Activated CD4-positive, alpha-beta T cell treated with anti-CD3 and anti-CD28 coated beads, Interleukin-10, Interleukin-2, amounts not matched to agents 100 ng/mL and 50 ng/mL, durations not matched to agents 16 hours and 8 hours (primary cell): ENCODE data around the gene DENND6B.
"Not testable (repeated sequence)": the region's sequence is repeated elsewhere in the genome, so short reads cannot be mapped to it uniquely, and the experiment has no call there.

Experiments
- DNase-seq: peaks from one replicate; pipeline ENCODE4 v3.0.0-alpha.2; 2020

The DENND6B gene

GRCh38 chr22:50338860-50339462 lies 12.1 kb upstream of the DENND6B start:
- DNase-seq, result no peak

DNA sequence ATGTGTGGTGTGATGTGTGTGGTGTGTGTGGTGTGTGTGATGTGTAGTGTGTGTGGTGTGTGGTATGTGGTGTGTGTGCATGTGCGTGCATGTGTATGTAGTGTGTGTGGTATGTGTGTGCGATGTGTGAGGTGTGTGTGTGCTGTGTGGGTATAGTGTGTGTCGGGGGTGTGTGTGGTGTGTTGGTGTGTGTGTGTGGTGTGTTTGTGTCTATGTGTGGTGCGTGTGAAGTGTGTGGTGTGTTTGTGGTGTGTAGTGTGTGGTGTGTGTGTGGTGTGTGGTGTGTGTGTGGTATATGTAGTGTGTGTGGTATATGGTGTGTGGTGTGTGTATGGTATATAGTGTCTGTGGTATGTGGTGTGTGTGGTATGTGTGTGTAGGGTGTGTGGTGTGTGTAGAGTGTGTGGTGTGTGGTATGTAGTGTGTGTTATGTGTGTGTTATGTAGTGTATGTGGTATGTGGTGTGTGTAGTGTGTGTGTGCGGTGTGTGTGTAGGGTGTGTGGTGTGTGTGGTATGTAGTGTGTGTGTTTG lies 11.3 kb upstream of the DENND6B start:
- no peak for DNase-seq

DNA sequence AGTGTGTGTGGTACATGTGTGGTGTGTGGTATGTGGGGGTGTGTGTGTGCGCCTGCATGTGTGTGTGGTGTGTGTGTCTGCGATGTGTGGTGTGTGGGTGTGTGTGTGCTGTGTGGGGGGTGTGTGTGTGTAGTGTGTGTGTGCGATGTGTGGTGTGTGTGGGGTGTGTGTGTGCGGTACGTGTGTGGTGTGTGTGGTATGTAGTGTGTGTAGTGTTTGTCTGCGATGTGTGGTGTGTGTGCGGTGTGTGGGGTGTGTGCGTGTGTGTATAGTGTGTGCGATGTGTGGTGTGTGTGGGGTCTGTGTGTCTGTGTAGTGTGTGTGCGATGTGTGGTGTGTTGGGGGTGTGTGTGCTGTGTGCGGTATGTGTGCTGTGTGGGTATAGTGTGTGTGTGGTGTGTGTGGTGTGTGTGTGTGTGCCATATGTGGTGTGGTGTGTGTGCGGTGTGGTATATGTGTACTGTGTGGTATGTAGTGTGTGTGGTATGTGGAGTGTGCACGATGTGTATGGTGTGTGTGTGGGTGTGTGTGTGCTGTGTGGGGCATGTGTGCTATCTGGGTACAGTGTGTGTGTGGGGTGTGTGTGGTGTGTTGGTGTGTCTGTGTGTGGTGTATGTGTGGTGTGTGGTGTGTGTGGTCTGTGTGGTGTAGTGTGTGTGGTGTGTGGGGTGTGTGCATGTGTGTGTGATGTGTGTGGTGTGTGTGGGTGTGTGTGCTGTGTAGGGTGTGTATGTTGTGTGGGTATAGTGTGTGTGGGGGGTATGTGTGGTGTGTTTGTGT lies 10.6 kb upstream of the DENND6B start:
- no peak for DNase-seq

DNA sequence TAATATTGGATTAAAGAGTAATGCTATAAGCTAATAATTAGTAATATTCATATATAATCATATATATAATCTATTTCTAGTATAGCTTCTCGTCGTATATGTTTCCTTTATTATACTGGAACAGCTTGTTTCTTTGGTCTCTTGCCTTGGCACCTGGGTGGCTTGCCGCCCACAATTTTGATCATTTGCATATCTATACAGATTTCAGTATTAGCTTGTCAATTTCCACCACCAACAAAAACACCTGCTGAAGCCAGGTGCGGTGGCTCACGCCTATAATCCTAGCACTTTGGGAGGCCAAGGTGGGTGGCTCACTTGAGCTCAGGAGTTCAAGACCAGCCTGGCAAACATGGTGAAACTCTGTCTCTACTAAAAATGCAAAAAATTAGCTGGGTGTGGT lies 7.6 kb upstream of the DENND6B start:
- DNase-seq, result not testable (repeated sequence)

GRCh38 chr22:50329236-50329635 lies 2.4 kb upstream of the DENND6B start:
- DNase-seq, result peak; percentile 18

DNA sequence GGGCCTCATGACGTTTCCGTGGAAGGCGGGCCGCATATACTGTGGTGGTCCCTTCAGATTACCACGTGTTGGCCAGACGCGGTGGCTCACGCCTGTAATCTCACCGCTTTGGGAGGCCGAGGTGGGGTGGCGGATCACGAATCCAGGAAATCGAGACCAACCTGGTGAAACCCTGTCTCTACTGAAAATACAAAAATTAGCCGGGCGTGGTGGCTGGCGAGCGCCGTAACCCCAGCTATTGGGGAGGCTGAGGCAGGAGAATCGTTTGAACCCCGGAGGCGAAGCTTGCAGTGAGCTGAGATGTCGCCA lies 853 bp upstream of the DENND6B start:
- DNase-seq, result no peak

DNA sequence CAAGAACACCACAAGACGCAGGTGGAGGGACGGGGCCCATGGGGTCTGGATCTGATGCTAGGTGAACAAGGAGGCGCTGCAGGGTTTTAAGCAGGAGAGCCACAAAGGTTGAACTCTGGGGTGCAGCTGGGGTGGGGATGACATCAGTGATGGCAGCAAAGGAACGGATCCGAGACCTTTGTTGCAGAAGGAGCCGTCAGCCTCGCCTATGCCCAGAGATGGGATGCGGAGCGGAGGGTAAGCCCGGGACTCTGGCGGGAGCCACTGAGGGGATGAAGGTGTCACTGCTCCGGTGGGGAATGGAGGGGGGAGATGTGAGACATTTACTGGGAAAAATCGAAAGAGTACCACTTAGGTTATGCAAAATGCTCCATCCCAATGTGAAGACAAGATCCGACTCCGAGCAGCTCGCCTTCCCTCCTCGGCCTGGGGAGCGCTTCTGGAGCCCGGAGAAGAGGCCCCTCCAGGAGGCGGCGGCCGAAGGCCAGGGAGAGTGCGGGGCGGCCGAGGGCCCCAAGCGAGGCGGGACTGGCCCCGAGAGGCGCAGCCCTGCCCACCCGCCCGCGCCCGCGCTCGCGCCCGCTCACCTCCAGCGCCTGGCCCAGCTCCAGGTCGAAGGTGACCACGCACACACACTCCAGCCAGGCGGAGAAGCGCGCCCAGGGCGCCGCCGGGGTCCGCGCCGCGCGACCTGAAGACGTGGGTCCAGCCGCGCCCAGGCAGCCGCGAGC lies 422 bp downstream of the DENND6B start:
- DNase-seq, result no peak

- no peak for DNase-seq
Measured at GRCh38 chr22:50325444-50326224, 1.2 kb downstream of the DENND6B start.

DNA sequence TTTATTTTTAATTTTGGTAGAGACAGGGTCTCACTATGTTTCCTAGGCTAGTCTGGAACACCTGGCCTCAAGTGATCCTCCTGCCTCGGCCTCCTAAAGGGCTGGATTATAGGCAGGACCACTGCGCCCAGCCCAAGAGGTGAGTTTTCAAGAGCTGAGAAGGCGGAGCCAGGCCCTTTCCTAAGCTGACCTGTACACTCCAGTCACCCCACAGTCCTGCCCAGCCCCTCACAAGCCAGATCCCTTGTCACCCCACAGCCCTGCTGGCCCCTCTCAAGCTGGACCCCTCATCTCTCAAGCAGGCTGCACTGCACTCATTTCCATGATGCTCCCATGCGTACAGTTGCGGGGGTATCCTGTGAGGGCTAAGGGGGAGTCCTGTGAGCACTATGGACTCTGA lies 2.9 kb downstream of the DENND6B start:
- no peak for DNase-seq

DNA sequence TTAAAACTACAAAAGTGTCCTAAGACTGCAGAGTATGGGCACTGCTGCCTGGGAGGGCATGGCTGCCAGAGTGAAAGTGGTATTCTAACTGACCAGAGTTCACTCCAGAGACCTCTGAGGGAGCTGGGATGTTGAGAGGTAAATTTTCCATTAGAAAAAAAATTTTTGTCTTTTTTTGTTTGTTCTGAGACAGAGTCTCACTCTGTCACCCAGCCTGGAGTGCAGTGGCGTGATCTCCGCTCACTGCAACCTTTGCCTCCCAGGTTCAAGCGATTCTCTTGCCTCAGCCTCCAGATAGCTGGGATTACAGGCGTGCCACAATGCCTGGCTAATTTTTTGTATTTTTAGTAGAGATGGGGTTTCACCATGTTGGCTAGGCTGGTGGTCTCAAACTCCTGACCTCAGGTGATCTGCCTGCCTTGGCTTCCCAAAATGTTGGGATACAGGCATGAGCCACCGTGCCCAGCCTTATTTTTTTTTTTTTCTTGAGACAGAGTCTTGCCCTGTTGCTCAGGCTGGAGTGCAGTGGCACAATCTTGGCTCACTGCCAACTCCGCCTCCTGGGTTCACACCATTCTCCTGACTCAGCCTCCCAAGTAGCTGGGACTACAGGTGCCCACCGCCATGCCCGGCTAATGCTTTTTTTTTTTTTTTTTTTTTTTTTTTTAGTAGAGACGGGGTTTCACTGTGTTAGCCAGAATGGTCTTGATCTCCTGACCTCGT lies 4.3 kb downstream of the DENND6B start:
- not testable (repeated sequence) for DNase-seq

DNA sequence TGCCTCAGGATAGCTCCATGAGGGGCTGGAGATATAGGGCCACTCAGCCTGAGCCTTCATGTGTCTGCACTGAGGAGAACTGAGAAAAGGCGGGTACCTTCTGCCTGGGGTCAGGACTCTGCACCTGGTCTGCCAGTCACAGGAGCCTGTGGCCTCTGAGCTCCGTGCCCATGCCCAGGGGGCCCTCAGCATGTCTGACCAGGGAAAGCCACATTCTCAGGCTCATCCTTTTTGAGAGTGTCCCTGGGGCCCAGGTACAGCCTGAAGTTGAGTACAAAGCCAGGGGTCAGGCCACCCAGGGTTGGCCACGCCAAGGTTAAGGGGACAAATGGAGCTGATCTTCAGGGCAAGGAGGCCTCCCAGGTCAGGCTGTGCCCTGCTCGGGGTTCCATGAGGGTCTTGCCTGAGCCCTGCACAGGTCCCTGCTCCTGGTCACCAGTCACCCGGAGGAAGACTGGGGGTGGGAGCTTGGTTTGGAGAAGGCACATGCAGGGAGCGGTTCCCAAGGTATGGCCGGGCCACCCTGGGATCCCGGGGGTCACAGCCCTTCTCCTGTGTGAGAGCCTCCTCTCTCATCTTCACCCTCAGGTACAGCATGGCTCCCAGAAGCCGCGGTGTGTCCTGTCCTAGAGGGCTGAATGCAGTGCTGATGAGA lies 6.0 kb downstream of the DENND6B start:
- no peak for DNase-seq

- no peak for DNase-seq
Measured at GRCh38 chr22:50320116-50320515, 6.7 kb downstream of the DENND6B start.

DNA sequence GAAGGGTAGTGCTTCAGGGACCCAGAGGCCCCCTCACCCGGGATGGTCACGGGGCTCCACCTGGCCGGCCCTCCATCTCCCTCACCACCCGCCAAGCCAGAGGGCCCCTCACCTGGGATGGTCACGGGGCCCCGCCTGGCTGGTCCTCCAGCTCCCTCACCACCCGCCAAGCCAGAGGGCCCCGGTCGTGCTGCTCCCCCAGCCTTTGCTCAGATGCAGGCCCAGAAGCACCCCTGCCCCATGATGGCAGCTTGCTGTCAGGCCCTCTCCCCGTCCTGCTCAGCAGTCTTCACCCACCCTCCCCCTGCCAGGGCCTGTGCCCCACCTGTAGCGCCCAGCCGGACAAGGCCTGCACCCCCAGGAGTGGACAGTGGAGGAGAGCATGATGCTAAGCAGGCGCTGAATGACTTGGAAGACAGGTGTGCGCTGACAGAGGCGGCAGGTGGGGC lies 7.3 kb downstream of the DENND6B start:
- no peak for DNase-seq

DNA sequence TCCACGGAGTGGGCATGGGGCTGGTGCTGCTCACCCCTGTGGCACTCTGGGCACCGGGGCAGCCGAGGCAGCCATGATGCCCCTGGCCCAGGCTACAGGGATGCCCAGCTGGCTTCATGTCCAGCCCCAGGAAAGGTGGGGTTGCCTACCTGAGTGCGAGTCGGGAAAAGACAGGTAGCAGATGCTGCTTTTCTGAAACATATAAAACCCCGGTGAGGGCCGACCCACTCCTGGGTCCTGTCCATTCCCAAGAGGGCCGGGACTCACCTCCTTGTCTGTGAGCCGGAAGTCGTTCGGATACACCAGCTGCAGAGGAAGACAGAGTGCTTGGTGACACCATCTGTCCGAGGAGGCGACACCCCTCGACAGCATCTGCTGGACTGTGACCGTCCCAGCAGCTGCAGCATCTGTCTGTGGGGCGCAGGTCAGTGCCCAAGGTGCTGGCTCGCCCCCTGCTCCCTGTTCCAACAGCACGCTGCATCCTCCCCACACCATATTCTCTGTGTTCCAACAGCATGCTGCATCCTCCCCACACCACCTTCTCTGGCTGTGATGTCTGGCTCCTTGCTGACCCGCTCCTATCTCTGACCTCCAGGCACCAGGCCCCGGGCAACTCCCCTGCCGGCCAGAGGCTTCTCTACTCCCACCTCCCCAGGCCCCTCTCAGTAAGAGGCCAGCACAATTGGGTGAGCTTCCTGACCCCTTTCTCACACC lies 8.0 kb downstream of the DENND6B start:
- no peak for DNase-seq

GRCh38 chr22:50318356-50318697 lies 8.5 kb downstream of the DENND6B start:
- no peak for DNase-seq

GRCh38 chr22:50317674-50318073 lies 9.1 kb downstream of the DENND6B start:
- no peak for DNase-seq

- no peak for DNase-seq
Measured at GRCh38 chr22:50317178-50317577, 9.6 kb downstream of the DENND6B start.

GRCh38 chr22:50316114-50317065 lies 10.4 kb downstream of the DENND6B start:
- DNase-seq, result no peak

GRCh38 chr22:50315289-50316113 lies 11.3 kb downstream of the DENND6B start:
- no peak for DNase-seq
